ENCODE data around the gene MYO1E. TPM values are rescaled to one million over a fixed set of nuclear protein-coding genes. Genes with fewer than 3 reads are reported as not detected.

Gene MYO1E
- total and polyA plus RNA-seq, 2 of the 8 experiments (the other 6 are each of a cell fraction or from before 2014, with no cell fraction given): 19.6 to 142 TPM

DNA sequence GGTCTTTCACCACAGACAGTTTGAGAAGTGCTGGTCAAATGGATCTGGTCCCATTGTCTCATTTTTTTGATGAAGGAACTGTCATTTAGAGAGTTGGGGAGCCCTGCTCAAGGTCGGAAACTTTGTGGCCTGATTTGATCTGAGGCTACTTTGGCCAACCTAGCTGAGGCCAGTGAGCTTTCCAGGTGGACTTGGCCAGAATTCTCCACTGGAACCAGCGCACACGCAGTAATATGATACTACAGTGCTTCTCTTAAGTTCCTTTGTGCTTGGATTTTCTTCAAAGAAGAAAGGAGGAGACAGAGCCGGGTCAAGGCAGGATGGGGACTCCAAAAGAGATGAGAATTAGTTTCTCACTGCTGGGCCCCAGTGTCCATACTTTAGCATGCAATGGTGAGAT is 217.2 kb downstream of the MYO1E start (continued):
- no peak for TF ChIP-seq CTBP2 (IDR thresholded peaks at IDR 0.05; ENCODE audit: borderline replicate concordance, insufficient read depth, insufficient read length, low read length)
- no peak for TF ChIP-seq KDM5A (IDR thresholded peaks at IDR 0.05; ENCODE audit: low read length)
- TF ChIP-seq ATF2 (IDR thresholded peaks at IDR 0.05; ENCODE audit: low read length): no peak
